GM12878 (cell line): ENCODE measurements around the gene EMC1. TPM values are rescaled to one million over a fixed set of nuclear protein-coding genes. Genes with fewer than 3 reads are reported as not detected.

Source experiments
- BCLAF1 ChIP-seq: fragments of 450-650 bp; IDR thresholded peaks from 2 replicates; pipeline ENCODE4 v1.6.1; 2017; ENCODE audit warnings: antibody characterized with exemption, mild to moderate bottlenecking, moderate library complexity
- CHD4 ChIP-seq: fragments of 200-600 bp; sonication (generic); IDR thresholded peaks from 2 replicates; pipeline ENCODE4 v1.6.1; 2016; ENCODE audit warnings: mild to moderate bottlenecking
- HDAC6 ChIP-seq: fragments of 200-600 bp; sonication (generic); IDR thresholded peaks from one replicate; pipeline ENCODE4 v1.8.0; 2017; ENCODE audit warnings: antibody characterized with exemption; ENCODE audit not compliant: unreplicated experiment
- NR2F1 ChIP-seq: fragments of 450-650 bp; conservative IDR thresholded peaks from 2 replicates; pipeline ENCODE4 v1.6.1; 2017; ENCODE audit warnings: mild to moderate bottlenecking
- RAD21 ChIP-seq: IDR thresholded peaks from 2 replicates; pipeline ENCODE4 v1.6.1; 2011; ENCODE audit warnings: mild to moderate bottlenecking, low read depth, low read length, moderate library complexity; ENCODE audit not compliant: insufficient read depth
- SREBF2 ChIP-seq: IDR thresholded peaks from 2 replicates; pipeline ENCODE4 v1.6.1; 2012; ENCODE audit warnings: mild to moderate bottlenecking, low read length
- TAF1 ChIP-seq: IDR thresholded peaks from 2 replicates; pipeline ENCODE4 v1.6.1; 2011; ENCODE audit warnings: mild to moderate bottlenecking, low read depth, low read length, borderline replicate concordance
- ZNF207 ChIP-seq: fragments of 450-650 bp; IDR thresholded peaks from 2 replicates; pipeline ENCODE4 v1.6.1; 2014; ENCODE audit warnings: antibody characterized with exemption, mild to moderate bottlenecking, borderline replicate concordance
- ZNF384 ChIP-seq: IDR thresholded peaks from 2 replicates; pipeline ENCODE4 v1.6.1; 2012; ENCODE audit warnings: low read depth, mild to moderate bottlenecking, low read length, improper control_type of control experiment, borderline replicate concordance
- polyA plus RNA-seq, 11 experiments: library from polyadenylated mRNA; depleted of rRNA in 4 of 11; unstranded in 6 of 11; stranded (reverse) in 5 of 11; fragments of >200 nt; fragmentation: Nextera tagmentation in 4 of 11; fragmentation: Illumina TruSeq in 1 of 11; extraction: Ambion mirVana in 4 of 11; extraction: Trizol in 1 of 11; gene quantifications; 1 replicate in 1 of 11; 2 replicates in 10 of 11; pipeline versions ENCODE4 v1.2.1 to v1.2.3, GENCODE V29; 2011 to 2016; ENCODE audit warnings: inconsistent platforms in 2 of 11, missing spikeins in 2 of 11, low read depth in 1 of 11
- total RNA-seq, 4 experiments: library from RNA; depleted of rRNA in 3 of 4; stranded (reverse); fragments of >200 nt in 3 of 4; fragmentation: Illumina TruSeq in 1 of 4; extraction: Trizol in 1 of 4; gene quantifications; 2 replicates each; pipeline versions ENCODE4 v1.2.1 to v1.2.3, GENCODE V29; 2013 to 2021
- TF ChIP-seq, protein P1 (sequence below): fragments of 450-650 bp; IDR thresholded peaks from 2 replicates; pipeline ENCODE4 v1.6.1; 2018; ENCODE audit warnings: borderline replicate concordance, mild to moderate bottlenecking; ENCODE audit not compliant: partially characterized antibody

EMC1 gene
- total and polyA plus RNA-seq, 10 of the 15 experiments (the other 5 are each of a cell fraction or from before 2014, with no cell fraction given), result 12.2 to 43.6 (median 20.6) TPM

DNA sequence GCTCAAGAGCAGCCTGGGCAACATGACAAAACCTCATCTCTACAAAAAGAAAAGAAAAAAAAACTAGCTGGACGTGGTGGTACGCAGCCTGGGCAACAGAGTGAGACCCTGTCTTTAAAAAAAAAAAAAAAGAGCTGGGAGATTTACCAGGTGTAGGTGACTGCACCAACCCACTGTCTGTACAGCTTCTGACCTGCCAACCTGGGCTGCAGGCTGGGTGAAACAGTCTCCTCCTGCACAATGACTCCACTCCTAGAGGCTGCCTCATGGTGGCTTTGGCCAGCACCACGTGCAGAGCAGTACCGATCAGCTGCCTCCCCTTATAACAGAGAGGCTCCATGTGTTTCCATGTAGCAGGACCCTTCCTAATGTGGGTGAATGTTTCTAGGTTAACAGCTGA is 4.0 kb upstream of the EMC1 start (continued):
- TF ChIP-seq BCLAF1 (no peak), HDAC6 (no peak), NR2F1 (no peak), RAD21 (no peak), ZNF384 (no peak), CHD4 (no peak), TAF1 (no peak), ZNF207 (no peak), SREBF2 (no peak)
- TF ChIP-seq, protein P1, sequence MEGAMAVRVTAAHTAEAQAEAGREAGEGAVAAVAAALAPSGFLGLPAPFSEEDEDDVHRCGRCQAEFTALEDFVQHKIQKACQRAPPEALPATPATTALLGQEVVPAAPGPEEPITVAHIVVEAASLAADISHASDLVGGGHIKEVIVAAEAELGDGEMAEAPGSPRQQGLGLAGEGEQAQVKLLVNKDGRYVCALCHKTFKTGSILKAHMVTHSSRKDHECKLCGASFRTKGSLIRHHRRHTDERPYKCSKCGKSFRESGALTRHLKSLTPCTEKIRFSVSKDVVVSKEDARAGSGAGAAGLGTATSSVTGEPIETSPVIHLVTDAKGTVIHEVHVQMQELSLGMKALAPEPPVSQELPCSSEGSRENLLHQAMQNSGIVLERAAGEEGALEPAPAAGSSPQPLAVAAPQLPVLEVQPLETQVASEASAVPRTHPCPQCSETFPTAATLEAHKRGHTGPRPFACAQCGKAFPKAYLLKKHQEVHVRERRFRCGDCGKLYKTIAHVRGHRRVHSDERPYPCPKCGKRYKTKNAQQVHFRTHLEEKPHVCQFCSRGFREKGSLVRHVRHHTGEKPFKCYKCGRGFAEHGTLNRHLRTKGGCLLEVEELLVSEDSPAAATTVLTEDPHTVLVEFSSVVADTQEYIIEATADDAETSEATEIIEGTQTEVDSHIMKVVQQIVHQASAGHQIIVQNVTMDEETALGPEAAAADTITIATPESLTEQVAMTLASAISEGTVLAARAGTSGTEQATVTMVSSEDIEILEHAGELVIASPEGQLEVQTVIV, result no peak
